K562 (cell line): ENCODE measurements around the gene ALOXE3. TPM values are rescaled to one million over a fixed set of nuclear protein-coding genes. Genes with fewer than 3 reads are reported as not detected.

Experiments
- DMBX1 ChIP-seq: fragments of 250-450 bp; sonication (Bioruptor Pico); IDR thresholded peaks from 2 replicates; pipeline ENCODE4 v1.8.0; 2022; ENCODE audit warnings: inconsistent platforms, mild to moderate bottlenecking, moderate library complexity, borderline replicate concordance
- NCOA4 ChIP-seq: fragments of 450-650 bp; IDR thresholded peaks from 2 replicates; pipeline ENCODE4 v1.6.1; 2018; ENCODE audit warnings: mild to moderate bottlenecking; ENCODE audit not compliant: partially characterized antibody
- POLR2G ChIP-seq: fragments of 200-400 bp; formaldehyde crosslinking; IDR thresholded peaks from 2 replicates; pipeline ENCODE4 v1.6.1; 2017; ENCODE audit warnings: low read depth, mild to moderate bottlenecking, antibody characterized with exemption, low read length, moderate library complexity
- RBM39 ChIP-seq: fragments of 200-400 bp; formaldehyde crosslinking; optimal IDR thresholded peaks from 2 replicates; pipeline ENCODE3; 2018; ENCODE audit warnings: low read depth, low read length
- ZNF239 ChIP-seq: fragments of 250-450 bp; sonication (Bioruptor Pico); IDR thresholded peaks from 2 replicates; pipeline ENCODE4 v1.4.0; 2020; ENCODE audit warnings: mild to moderate bottlenecking
- ZNF592 ChIP-seq: fragments of 450-650 bp; IDR thresholded peaks from 2 replicates; pipeline ENCODE4 v1.6.1; 2017; ENCODE audit warnings: antibody characterized with exemption, mild to moderate bottlenecking
- polyA plus RNA-seq, 8 experiments: library from polyadenylated mRNA; depleted of rRNA in 4 of 8; stranded (reverse) in 5 of 8; unstranded in 3 of 8; fragments of >200 nt; fragmentation: Nextera tagmentation in 2 of 8; fragmentation: Illumina TruSeq in 1 of 8; extraction: Ambion mirVana in 2 of 8; extraction: Trizol in 1 of 8; gene quantifications; 2 replicates each; pipeline versions ENCODE4 v1.2.1 to v1.2.3, GENCODE V29; 2011 to 2014; ENCODE audit warnings: inconsistent platforms in 1 of 8, missing spikeins in 1 of 8
- total RNA-seq, 7 experiments: library from RNA; depleted of rRNA in 6 of 7; stranded (reverse); fragments of >200 nt in 6 of 7; fragmentation: Illumina TruSeq in 2 of 7; extraction: Trizol in 2 of 7; gene quantifications; 2 replicates each; pipeline versions ENCODE4 v1.2.1 to v1.2.3, GENCODE V29; 2011 to 2021; ENCODE audit warnings: low replicate concordance in 1 of 7
- TF ChIP-seq, protein P1 (sequence below): fragments of 150-350 bp; IDR thresholded peaks from 2 replicates; pipeline ENCODE4 v1.6.1; 2014; ENCODE audit warnings: low read depth, mild to moderate bottlenecking, low read length, borderline replicate concordance

ALOXE3 gene
- total and polyA plus RNA-seq, 9 of the 15 experiments (the other 6 are each of a cell fraction or from before 2014, with no cell fraction given) = 0.04 TPM; not detected in 8

- no peak for TF ChIP-seq NCOA4
- TF ChIP-seq DMBX1 (CRISPR knock-in tag) = no peak
- peak; percentile 85 for TF ChIP-seq POLR2G
- no peak for TF ChIP-seq RBM39
- TF ChIP-seq, protein P1, sequence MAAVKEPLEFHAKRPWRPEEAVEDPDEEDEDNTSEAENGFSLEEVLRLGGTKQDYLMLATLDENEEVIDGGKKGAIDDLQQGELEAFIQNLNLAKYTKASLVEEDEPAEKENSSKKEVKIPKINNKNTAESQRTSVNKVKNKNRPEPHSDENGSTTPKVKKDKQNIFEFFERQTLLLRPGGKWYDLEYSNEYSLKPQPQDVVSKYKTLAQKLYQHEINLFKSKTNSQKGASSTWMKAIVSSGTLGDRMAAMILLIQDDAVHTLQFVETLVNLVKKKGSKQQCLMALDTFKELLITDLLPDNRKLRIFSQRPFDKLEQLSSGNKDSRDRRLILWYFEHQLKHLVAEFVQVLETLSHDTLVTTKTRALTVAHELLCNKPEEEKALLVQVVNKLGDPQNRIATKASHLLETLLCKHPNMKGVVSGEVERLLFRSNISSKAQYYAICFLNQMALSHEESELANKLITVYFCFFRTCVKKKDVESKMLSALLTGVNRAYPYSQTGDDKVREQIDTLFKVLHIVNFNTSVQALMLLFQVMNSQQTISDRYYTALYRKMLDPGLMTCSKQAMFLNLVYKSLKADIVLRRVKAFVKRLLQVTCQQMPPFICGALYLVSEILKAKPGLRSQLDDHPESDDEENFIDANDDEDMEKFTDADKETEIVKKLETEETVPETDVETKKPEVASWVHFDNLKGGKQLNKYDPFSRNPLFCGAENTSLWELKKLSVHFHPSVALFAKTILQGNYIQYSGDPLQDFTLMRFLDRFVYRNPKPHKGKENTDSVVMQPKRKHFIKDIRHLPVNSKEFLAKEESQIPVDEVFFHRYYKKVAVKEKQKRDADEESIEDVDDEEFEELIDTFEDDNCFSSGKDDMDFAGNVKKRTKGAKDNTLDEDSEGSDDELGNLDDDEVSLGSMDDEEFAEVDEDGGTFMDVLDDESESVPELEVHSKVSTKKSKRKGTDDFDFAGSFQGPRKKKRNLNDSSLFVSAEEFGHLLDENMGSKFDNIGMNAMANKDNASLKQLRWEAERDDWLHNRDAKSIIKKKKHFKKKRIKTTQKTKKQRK = no peak
- no peak for TF ChIP-seq ZNF239 (CRISPR knock-in tag)
- peak; percentile 74; the same call in 1 of the 2 replicates for TF ChIP-seq ZNF592
These were observed 20.5 kb upstream of the ALOXE3 start (continued) for GRCh38 chr17:8138672-8139371.
